Measurements from ENCODE around the gene TGFBR2. TPM values are rescaled to one million over a fixed set of nuclear protein-coding genes. Genes with fewer than 3 reads are reported as not detected.
A peak's percentile ranks its signal among the peaks of the same experiment; 100 is the strongest.

The TGFBR2 gene
- total RNA-seq, 1 donor from 2014 or later: 25.7 TPM

DNA sequence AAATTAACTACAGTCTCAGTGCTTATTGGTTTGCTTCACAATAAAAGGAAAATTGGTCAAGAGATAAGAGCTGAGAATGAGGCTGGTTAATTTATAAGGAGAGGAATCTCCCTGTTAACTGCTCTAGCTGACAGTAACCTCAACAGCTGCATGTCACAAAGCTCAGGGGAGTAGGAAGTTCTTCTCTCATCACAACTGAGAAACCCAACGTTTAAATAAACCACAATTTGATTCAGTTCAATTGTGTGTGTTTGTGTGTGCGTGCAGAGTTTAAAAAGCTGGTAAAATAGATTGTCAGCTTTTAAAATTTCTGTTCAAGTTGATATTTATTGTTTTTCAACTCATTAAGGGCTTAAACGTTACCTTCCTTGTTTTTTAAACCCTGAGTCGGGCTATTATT lies 3.5 kb upstream of the TGFBR2 start:
- Mint-ChIP-seq H3K27ac (ENCODE audit: unreplicated experiment) (no peak overlapping the region), H3K4me1 (ENCODE audit: low read depth) (peaks cover 7% of the 10 kb centered on the region), H3K27me3 (ENCODE audit: low read depth) (no peaks in the 10 kb centered on the region), H3K9me3 (ENCODE audit: low read depth) (no peaks in the 10 kb centered on the region), H3K36me3 (ENCODE audit: low read depth) (no peaks in the 10 kb centered on the region), H3K4me3 (ENCODE audit: unreplicated experiment) (no peak overlapping the region)
- no peak for DNase-seq (ENCODE audit: low spot score)
- TF ChIP-seq, protein P1, sequence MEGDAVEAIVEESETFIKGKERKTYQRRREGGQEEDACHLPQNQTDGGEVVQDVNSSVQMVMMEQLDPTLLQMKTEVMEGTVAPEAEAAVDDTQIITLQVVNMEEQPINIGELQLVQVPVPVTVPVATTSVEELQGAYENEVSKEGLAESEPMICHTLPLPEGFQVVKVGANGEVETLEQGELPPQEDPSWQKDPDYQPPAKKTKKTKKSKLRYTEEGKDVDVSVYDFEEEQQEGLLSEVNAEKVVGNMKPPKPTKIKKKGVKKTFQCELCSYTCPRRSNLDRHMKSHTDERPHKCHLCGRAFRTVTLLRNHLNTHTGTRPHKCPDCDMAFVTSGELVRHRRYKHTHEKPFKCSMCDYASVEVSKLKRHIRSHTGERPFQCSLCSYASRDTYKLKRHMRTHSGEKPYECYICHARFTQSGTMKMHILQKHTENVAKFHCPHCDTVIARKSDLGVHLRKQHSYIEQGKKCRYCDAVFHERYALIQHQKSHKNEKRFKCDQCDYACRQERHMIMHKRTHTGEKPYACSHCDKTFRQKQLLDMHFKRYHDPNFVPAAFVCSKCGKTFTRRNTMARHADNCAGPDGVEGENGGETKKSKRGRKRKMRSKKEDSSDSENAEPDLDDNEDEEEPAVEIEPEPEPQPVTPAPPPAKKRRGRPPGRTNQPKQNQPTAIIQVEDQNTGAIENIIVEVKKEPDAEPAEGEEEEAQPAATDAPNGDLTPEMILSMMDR (IDR thresholded peaks at IDR 0.05): no peak

DNA sequence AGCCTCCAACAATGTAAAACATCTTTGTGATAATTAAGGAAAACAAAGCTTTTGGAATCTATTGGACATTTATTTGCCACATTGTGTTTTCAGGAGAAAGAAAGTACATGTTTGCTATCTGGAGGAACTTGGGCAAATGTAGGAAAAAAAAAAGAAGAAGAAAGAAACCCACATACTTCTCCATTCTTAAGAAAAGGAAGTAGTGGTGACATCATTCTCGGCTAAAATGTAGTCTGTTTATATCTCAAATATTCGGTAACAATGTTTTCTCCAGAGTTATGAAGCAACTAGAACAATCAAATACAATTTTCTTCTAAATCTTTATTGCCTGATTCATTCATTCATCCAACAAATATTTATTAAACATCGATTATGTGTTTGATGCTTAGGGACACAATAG lies 2.3 kb upstream of the TGFBR2 start:
- no peaks in the 10 kb centered on the region for H3K9me3 Mint-ChIP-seq (ENCODE audit: low read depth)
- DNase-seq (ENCODE audit: low spot score): no peak
- peaks cover 16% of the 10 kb centered on the region for H3K4me1 Mint-ChIP-seq (ENCODE audit: low read depth)
- H3K27me3 Mint-ChIP-seq (ENCODE audit: low read depth): no peaks in the 10 kb centered on the region
- H3K27ac Mint-ChIP-seq (ENCODE audit: unreplicated experiment): no peak overlapping the region
- H3K4me3 Mint-ChIP-seq (ENCODE audit: unreplicated experiment): no peak overlapping the region
- TF ChIP-seq, protein P1 (IDR thresholded peaks at IDR 0.05): no peak
- no peaks in the 10 kb centered on the region for H3K36me3 Mint-ChIP-seq (ENCODE audit: low read depth)

DNA sequence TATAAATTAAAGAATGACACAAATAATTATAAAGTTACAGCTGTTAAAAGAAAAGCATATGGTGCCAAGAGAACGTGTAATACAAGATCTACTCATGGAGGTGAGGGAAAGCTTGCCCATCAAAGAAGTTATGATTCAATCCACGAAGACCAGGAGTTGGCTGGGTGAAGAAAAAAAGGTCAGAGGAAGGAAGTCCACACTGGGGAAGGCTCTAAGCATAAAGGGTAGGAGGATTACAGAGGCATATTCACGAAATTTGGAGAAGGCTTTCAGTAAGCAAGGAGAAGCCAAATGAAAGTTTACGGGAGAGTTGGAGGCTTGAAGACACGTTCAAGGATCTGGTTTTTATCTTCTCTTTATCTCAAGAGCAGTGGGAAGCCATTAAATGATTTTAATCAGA lies 1.8 kb upstream of the TGFBR2 start:
- H3K4me1 Mint-ChIP-seq (ENCODE audit: low read depth): peaks cover 16% of the 10 kb centered on the region
- TF ChIP-seq, protein P1 (IDR thresholded peaks at IDR 0.05): no peak
- H3K27ac Mint-ChIP-seq (ENCODE audit: unreplicated experiment): no peak overlapping the region
- H3K36me3 Mint-ChIP-seq (ENCODE audit: low read depth): no peaks in the 10 kb centered on the region
- no peak overlapping the region for H3K4me3 Mint-ChIP-seq (ENCODE audit: unreplicated experiment)
- no peak for DNase-seq (ENCODE audit: low spot score)
- H3K27me3 Mint-ChIP-seq (ENCODE audit: low read depth): no peaks in the 10 kb centered on the region
- no peaks in the 10 kb centered on the region for H3K9me3 Mint-ChIP-seq (ENCODE audit: low read depth)

DNA sequence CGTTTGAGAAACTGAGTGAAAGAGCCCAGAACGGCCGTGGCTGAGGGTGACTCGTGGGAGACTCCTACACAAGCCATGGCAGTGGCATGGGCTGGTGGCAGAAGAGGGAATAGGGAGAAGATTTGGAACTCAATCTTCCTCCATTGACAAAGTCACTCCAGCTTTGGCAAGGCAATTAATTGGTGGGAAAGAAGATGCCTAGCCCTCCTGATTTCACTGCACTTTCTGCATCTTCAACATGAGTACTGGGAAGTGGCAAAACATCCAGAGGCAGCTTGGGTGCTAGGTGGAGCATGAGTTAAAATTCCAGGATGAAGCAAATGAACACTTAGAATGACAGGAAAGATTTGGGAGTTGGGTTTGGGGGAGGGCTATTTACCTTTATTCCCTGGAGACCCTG lies 1.4 kb upstream of the TGFBR2 start:
- Mint-ChIP-seq H3K4me3 (ENCODE audit: unreplicated experiment) (no peak overlapping the region), H3K27me3 (ENCODE audit: low read depth) (no peaks in the 10 kb centered on the region), H3K27ac (ENCODE audit: unreplicated experiment) (no peak overlapping the region), H3K9me3 (ENCODE audit: low read depth) (no peaks in the 10 kb centered on the region), H3K4me1 (ENCODE audit: low read depth) (peaks cover 20% of the 10 kb centered on the region), H3K36me3 (ENCODE audit: low read depth) (no peaks in the 10 kb centered on the region)
- no peak for DNase-seq (ENCODE audit: low spot score)
- TF ChIP-seq, protein P1 (IDR thresholded peaks at IDR 0.05): no peak

DNA sequence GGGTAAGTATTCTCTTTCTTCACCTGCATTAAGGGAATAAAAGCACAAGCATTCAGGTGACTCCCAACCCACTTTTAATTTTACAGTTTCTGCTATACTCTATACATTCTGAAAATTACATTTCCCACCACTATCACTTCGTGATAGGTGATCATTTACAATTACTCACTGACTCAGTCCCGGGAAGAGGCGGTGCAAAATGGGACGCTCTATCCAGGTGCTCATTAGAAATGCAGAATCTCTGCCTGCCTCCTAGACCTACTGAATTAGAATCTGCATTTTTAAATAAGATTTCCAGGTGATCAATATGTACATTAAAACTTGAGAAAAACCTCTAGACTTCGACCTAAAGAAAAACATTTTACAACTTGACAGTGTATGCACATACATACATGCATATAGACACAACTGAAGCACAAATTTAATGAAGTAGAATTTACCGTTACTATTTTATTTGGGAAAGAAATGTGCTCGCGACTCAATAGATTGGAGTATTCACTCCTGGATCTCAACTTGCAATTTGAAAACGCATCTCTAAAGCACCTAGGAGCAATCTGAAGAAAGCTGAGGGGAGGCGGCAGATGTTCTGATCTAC lies 598 bp upstream of the TGFBR2 start:
- Mint-ChIP-seq H3K9me3 (ENCODE audit: low read depth) (no peaks in the 10 kb centered on the region), H3K27me3 (ENCODE audit: low read depth) (no peaks in the 10 kb centered on the region), H3K4me1 (ENCODE audit: low read depth) (peaks cover 21% of the 10 kb centered on the region), H3K4me3 (ENCODE audit: unreplicated experiment) (peak overlapping the region; percentile 80), H3K36me3 (ENCODE audit: low read depth) (no peaks in the 10 kb centered on the region), H3K27ac (ENCODE audit: unreplicated experiment) (peak overlapping the region; percentile 92)
- no peak for DNase-seq (ENCODE audit: low spot score)
- TF ChIP-seq, protein P1 (IDR thresholded peaks at IDR 0.05): no peak

All from chondrocyte (in vitro differentiated cells).